ENCODE measurements around the gene TGFBR1. TPM values are rescaled to one million over a fixed set of nuclear protein-coding genes. Genes with fewer than 3 reads are reported as not detected.
A peak's percentile ranks its signal among the peaks of the same experiment; 100 is the strongest.

Gene TGFBR1
- total RNA-seq, 1 donor from 2014 or later: 207 TPM

- Mint-ChIP-seq H3K9me3 (ENCODE audit: unreplicated experiment) (peaks cover 8% of the 10 kb centered on the region), H3K4me1 (ENCODE audit: low read depth, unreplicated experiment) (peaks cover 74% of the 10 kb centered on the region), H3K4me3 (ENCODE audit: unreplicated experiment) (peak overlapping the region; percentile 43), H3K36me3 (ENCODE audit: unreplicated experiment) (no peaks in the 10 kb centered on the region), H3K27ac (ENCODE audit: unreplicated experiment) (peak overlapping the region; percentile 4), H3K27me3 (ENCODE audit: unreplicated experiment) (no peaks in the 10 kb centered on the region)
- no peak for DNase-seq
- TF ChIP-seq, protein P1, sequence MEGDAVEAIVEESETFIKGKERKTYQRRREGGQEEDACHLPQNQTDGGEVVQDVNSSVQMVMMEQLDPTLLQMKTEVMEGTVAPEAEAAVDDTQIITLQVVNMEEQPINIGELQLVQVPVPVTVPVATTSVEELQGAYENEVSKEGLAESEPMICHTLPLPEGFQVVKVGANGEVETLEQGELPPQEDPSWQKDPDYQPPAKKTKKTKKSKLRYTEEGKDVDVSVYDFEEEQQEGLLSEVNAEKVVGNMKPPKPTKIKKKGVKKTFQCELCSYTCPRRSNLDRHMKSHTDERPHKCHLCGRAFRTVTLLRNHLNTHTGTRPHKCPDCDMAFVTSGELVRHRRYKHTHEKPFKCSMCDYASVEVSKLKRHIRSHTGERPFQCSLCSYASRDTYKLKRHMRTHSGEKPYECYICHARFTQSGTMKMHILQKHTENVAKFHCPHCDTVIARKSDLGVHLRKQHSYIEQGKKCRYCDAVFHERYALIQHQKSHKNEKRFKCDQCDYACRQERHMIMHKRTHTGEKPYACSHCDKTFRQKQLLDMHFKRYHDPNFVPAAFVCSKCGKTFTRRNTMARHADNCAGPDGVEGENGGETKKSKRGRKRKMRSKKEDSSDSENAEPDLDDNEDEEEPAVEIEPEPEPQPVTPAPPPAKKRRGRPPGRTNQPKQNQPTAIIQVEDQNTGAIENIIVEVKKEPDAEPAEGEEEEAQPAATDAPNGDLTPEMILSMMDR (IDR thresholded peaks at IDR 0.05; ENCODE audit: partially characterized antibody, unreplicated experiment): no peak
These were observed 8.0 kb downstream of the TGFBR1 start for GRCh38 chr9:99112750-99113413.

GRCh38 chr9:99113414-99114048 is 8.6 kb downstream of the TGFBR1 start:
- Mint-ChIP-seq H3K4me3 (ENCODE audit: unreplicated experiment) (peak overlapping the region; percentile 31), H3K36me3 (ENCODE audit: unreplicated experiment) (no peaks in the 10 kb centered on the region), H3K27me3 (ENCODE audit: unreplicated experiment) (no peaks in the 10 kb centered on the region), H3K9me3 (ENCODE audit: unreplicated experiment) (peaks cover 8% of the 10 kb centered on the region), H3K27ac (ENCODE audit: unreplicated experiment) (no peak overlapping the region), H3K4me1 (ENCODE audit: low read depth, unreplicated experiment) (peaks cover 72% of the 10 kb centered on the region)
- TF ChIP-seq, protein P1 (IDR thresholded peaks at IDR 0.05; ENCODE audit: partially characterized antibody, unreplicated experiment): no peak
- DNase-seq: no peak

- no peak for DNase-seq
- Mint-ChIP-seq H3K9me3 (ENCODE audit: unreplicated experiment) (peaks cover 8% of the 10 kb centered on the region), H3K4me1 (ENCODE audit: low read depth, unreplicated experiment) (peaks cover 71% of the 10 kb centered on the region), H3K36me3 (ENCODE audit: unreplicated experiment) (no peaks in the 10 kb centered on the region), H3K4me3 (ENCODE audit: unreplicated experiment) (peak overlapping the region; percentile 30), H3K27ac (ENCODE audit: unreplicated experiment) (peak overlapping the region; percentile 52), H3K27me3 (ENCODE audit: unreplicated experiment) (no peaks in the 10 kb centered on the region)
- TF ChIP-seq, protein P1 (IDR thresholded peaks at IDR 0.05; ENCODE audit: partially characterized antibody, unreplicated experiment): no peak
These were observed 9.1 kb downstream of the TGFBR1 start for GRCh38 chr9:99114049-99114440.

DNA sequence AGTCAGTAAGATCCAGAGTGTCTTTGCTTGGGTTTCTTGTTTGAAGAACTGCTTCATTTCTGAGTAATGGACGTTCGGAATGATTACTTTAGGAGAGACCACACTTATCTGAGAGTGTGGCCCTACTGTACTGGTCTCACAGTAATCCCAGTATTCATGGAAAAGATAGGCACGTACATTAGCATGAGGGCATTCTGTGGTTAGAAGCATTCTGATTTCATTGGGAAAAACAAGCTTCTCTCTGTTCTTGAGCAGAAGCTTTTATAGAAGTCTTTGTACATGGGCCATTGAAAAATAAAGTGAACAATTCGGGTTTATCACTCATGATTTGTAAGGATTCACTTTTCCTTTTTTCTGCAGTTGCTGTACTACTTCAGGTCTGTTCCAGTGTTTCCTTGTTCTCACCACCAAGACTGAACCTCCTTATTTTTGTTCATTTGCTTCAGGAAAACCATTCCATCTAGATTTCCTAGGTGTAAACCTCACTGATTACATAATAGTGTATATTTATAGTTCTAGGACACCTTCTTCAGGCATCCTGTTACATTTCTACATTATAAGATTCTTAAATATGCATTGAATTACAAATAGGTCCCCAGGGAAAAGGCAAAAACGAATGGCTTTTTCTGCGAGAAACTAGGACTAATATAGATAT is 10.1 kb downstream of the TGFBR1 start:
- TF ChIP-seq, protein P1 (IDR thresholded peaks at IDR 0.05; ENCODE audit: partially characterized antibody, unreplicated experiment): no peak
- H3K36me3 Mint-ChIP-seq (ENCODE audit: unreplicated experiment): no peaks in the 10 kb centered on the region
- peaks cover 72% of the 10 kb centered on the region for H3K4me1 Mint-ChIP-seq (ENCODE audit: low read depth, unreplicated experiment)
- peaks cover 8% of the 10 kb centered on the region for H3K9me3 Mint-ChIP-seq (ENCODE audit: unreplicated experiment)
- H3K27ac Mint-ChIP-seq (ENCODE audit: unreplicated experiment): peak overlapping the region; percentile 96
- H3K4me3 Mint-ChIP-seq (ENCODE audit: unreplicated experiment): peak overlapping the region; percentile 64
- no peak for DNase-seq
- H3K27me3 Mint-ChIP-seq (ENCODE audit: unreplicated experiment): no peaks in the 10 kb centered on the region

GRCh38 chr9:99116003-99116411 is 11.1 kb downstream of the TGFBR1 start:
- peak overlapping the region; percentile 96 for H3K27ac Mint-ChIP-seq (ENCODE audit: unreplicated experiment)
- H3K4me3 Mint-ChIP-seq (ENCODE audit: unreplicated experiment): peak overlapping the region; percentile 82
- H3K27me3 Mint-ChIP-seq (ENCODE audit: unreplicated experiment): no peaks in the 10 kb centered on the region
- DNase-seq: peak; percentile 23
- peaks cover 8% of the 10 kb centered on the region for H3K9me3 Mint-ChIP-seq (ENCODE audit: unreplicated experiment)
- TF ChIP-seq, protein P1 (IDR thresholded peaks at IDR 0.05; ENCODE audit: partially characterized antibody, unreplicated experiment): no peak
- H3K36me3 Mint-ChIP-seq (ENCODE audit: unreplicated experiment): no peaks in the 10 kb centered on the region
- peaks cover 76% of the 10 kb centered on the region for H3K4me1 Mint-ChIP-seq (ENCODE audit: low read depth, unreplicated experiment)

Data from glutamatergic neuron (in vitro differentiated cells).